ENCODE data around the gene SGSM1.
A peak's percentile ranks its signal among the peaks of the same experiment; 100 is the strongest.

The SGSM1 gene

GRCh38 chr22:24875862-24876506 lies 70.0 kb downstream of the SGSM1 start:
- TF ChIP-seq TAF1 (IDR thresholded peaks at IDR 0.05; ENCODE audit: borderline replicate concordance, insufficient read depth, low read length) (no peak), SIN3A (IDR thresholded peaks at IDR 0.05; ENCODE audit: borderline replicate concordance, insufficient read depth, low read length) (peak; percentile 50; the same call in 1 of the 2 replicates), REST (IDR thresholded peaks at IDR 0.05; ENCODE audit: insufficient read depth in 1 of 2, low read depth in 2 of 2, low read length in 2 of 2) (peak; percentile 99)

GRCh38 chr22:24876700-24877099 lies 70.7 kb downstream of the SGSM1 start:
- no peak for TF ChIP-seq SIN3A (IDR thresholded peaks at IDR 0.05; ENCODE audit: borderline replicate concordance, insufficient read depth, low read length)
- TF ChIP-seq FOXP2 (optimal IDR thresholded peaks at IDR 0.05; ENCODE audit: borderline replicate concordance, extremely low read depth, extremely low read length, insufficient read depth), result no peak
- TF ChIP-seq REST (IDR thresholded peaks at IDR 0.05; ENCODE audit: insufficient read depth in 1 of 2, low read depth in 2 of 2, low read length in 2 of 2), result no peak
- no peak for TF ChIP-seq TAF1 (IDR thresholded peaks at IDR 0.05; ENCODE audit: borderline replicate concordance, insufficient read depth, low read length)
- no peak for TF ChIP-seq POLR2AphosphoS5 (IDR thresholded peaks at IDR 0.05; ENCODE audit: low read depth, low read length)

GRCh38 chr22:24878969-24879368 lies 73.0 kb downstream of the SGSM1 start:
- TF ChIP-seq FOXP2 (optimal IDR thresholded peaks at IDR 0.05; ENCODE audit: borderline replicate concordance, extremely low read depth, extremely low read length, insufficient read depth), result no peak
- no peak for TF ChIP-seq SIN3A (IDR thresholded peaks at IDR 0.05; ENCODE audit: borderline replicate concordance, insufficient read depth, low read length)
- no peak for TF ChIP-seq TAF1 (IDR thresholded peaks at IDR 0.05; ENCODE audit: borderline replicate concordance, insufficient read depth, low read length)
- TF ChIP-seq POLR2AphosphoS5 (IDR thresholded peaks at IDR 0.05; ENCODE audit: low read depth, low read length), result no peak
- no peak for TF ChIP-seq REST (IDR thresholded peaks at IDR 0.05; ENCODE audit: insufficient read depth in 1 of 2, low read depth in 2 of 2, low read length in 2 of 2)

GRCh38 chr22:24883432-24883831 lies 77.4 kb downstream of the SGSM1 start:
- no peak for TF ChIP-seq POLR2AphosphoS5 (IDR thresholded peaks at IDR 0.05; ENCODE audit: low read depth, low read length)
- no peak for TF ChIP-seq FOXP2 (optimal IDR thresholded peaks at IDR 0.05; ENCODE audit: borderline replicate concordance, extremely low read depth, extremely low read length, insufficient read depth)
- TF ChIP-seq REST (IDR thresholded peaks at IDR 0.05; ENCODE audit: insufficient read depth in 1 of 2, low read depth in 2 of 2, low read length in 2 of 2), result no peak
- TF ChIP-seq SIN3A (IDR thresholded peaks at IDR 0.05; ENCODE audit: borderline replicate concordance, insufficient read depth, low read length), result no peak
- no peak for TF ChIP-seq TAF1 (IDR thresholded peaks at IDR 0.05; ENCODE audit: borderline replicate concordance, insufficient read depth, low read length)

GRCh38 chr22:24887260-24887659 lies 81.2 kb downstream of the SGSM1 start:
- TF ChIP-seq SIN3A (IDR thresholded peaks at IDR 0.05; ENCODE audit: borderline replicate concordance, insufficient read depth, low read length) (no peak), TAF1 (IDR thresholded peaks at IDR 0.05; ENCODE audit: borderline replicate concordance, insufficient read depth, low read length) (no peak), REST (IDR thresholded peaks at IDR 0.05; ENCODE audit: insufficient read depth in 1 of 2, low read depth in 2 of 2, low read length in 2 of 2) (no peak), FOXP2 (optimal IDR thresholded peaks at IDR 0.05; ENCODE audit: borderline replicate concordance, extremely low read depth, extremely low read length, insufficient read depth) (no peak), POLR2AphosphoS5 (IDR thresholded peaks at IDR 0.05; ENCODE audit: low read depth, low read length) (no peak)

Measured in PFSK-1 (cell line).